ENCODE results near the gene TMEM171. TPM values are rescaled to one million over a fixed set of nuclear protein-coding genes. Genes with fewer than 3 reads are reported as not detected.

TMEM171 gene
- total RNA-seq (2014; rRNA removed; shearing (Covaris generic)): 0.64 and 2.1 TPM in 2 replicates

GRCh38 chr5:73120222-73121118 lies at the start of gene TMEM171:
TSS of gene TMEM171 (plus strand) at chr5:73120575. CDS start at chr5:73123374, 2,799 bp downstream.
- peak; percentile 51 for DNase-seq (ENCODE audit: low read depth)

GRCh38 chr5:73081093-73081492 lies 39.3 kb upstream of the TMEM171 start:
- no peak for DNase-seq (ENCODE audit: low read depth)

- no peak for DNase-seq (ENCODE audit: low read depth)
Observed at GRCh38 chr5:73088026-73088425, 32.3 kb upstream of the TMEM171 start.

GRCh38 chr5:73093943-73094342 lies 26.4 kb upstream of the TMEM171 start:
- DNase-seq (ENCODE audit: low read depth): peak; percentile 88

GRCh38 chr5:73094415-73094814 lies 26.0 kb upstream of the TMEM171 start:
- DNase-seq (ENCODE audit: low read depth): no peak

GRCh38 chr5:73095564-73096238 lies 24.7 kb upstream of the TMEM171 start:
- no peak for DNase-seq (ENCODE audit: low read depth)

- DNase-seq (ENCODE audit: low read depth): peak; percentile 51
Observed at GRCh38 chr5:73096239-73096575, 24.2 kb upstream of the TMEM171 start.

- no peak for DNase-seq (ENCODE audit: low read depth)
Observed at GRCh38 chr5:73097740-73098139, 22.6 kb upstream of the TMEM171 start.

- no peak for DNase-seq (ENCODE audit: low read depth)
Observed at GRCh38 chr5:73100109-73100508, 20.3 kb upstream of the TMEM171 start.

- no peak for DNase-seq (ENCODE audit: low read depth)
Observed at GRCh38 chr5:73103870-73104299, 16.5 kb upstream of the TMEM171 start.

GRCh38 chr5:73104326-73104725 lies 16.0 kb upstream of the TMEM171 start:
- no peak for DNase-seq (ENCODE audit: low read depth)

- no peak for DNase-seq (ENCODE audit: low read depth)
Observed at GRCh38 chr5:73106335-73106734, 14.0 kb upstream of the TMEM171 start.

GRCh38 chr5:73110190-73110589 lies 10.2 kb upstream of the TMEM171 start:
- DNase-seq (ENCODE audit: low read depth): no peak

- no peak for DNase-seq (ENCODE audit: low read depth)
Observed at GRCh38 chr5:73111536-73111935, 8.8 kb upstream of the TMEM171 start.

- DNase-seq (ENCODE audit: low read depth): no peak
Observed at GRCh38 chr5:73112359-73112758, 8.0 kb upstream of the TMEM171 start.

GRCh38 chr5:73114044-73114688 lies 6.2 kb upstream of the TMEM171 start:
- no peak for DNase-seq (ENCODE audit: low read depth)

GRCh38 chr5:73115399-73116051 lies 4.8 kb upstream of the TMEM171 start:
- peak; percentile 93 for DNase-seq (ENCODE audit: low read depth)

- DNase-seq (ENCODE audit: low read depth): peak; percentile 15
Observed at GRCh38 chr5:73116506-73116905, 3.9 kb upstream of the TMEM171 start.

- DNase-seq (ENCODE audit: low read depth): no peak
Observed at GRCh38 chr5:73117088-73117740, 3.2 kb upstream of the TMEM171 start.

GRCh38 chr5:73118391-73118973 lies 1.9 kb upstream of the TMEM171 start:
- DNase-seq (ENCODE audit: low read depth): no peak
